Frontal cortex (tissue), 4 donors: ENCODE results near the gene FBP1. TPM values are rescaled to one million over a fixed set of nuclear protein-coding genes. Genes with fewer than 3 reads are reported as not detected.
"Not testable (repeated sequence)": the region's sequence is repeated elsewhere in the genome, so short reads cannot be mapped to it uniquely, and the experiment has no call there.

Experiments
- DNase-seq, 2 donors: peaks; one replicate each; pipeline ENCODE4 v3.0.0; 2012; ENCODE audit warnings: low spot score in 2 of 2
- FAIRE-seq: peaks from 2 replicates; lab custom pipeline; 2012; peaks lifted over from hg19 to GRCh38; lab: Jason Lieb, UNC
- total RNA-seq: library from RNA; depleted of rRNA; stranded (reverse); fragments of >200 nt; gene quantifications from one replicate; pipeline ENCODE4 v1.2.3, GENCODE V29; 2014
- donor health status: control.
- donor health status: control.
- donor health status: control.

The FBP1 gene
- total RNA-seq, 1 donor from 2014 or later, result not detected

DNA sequence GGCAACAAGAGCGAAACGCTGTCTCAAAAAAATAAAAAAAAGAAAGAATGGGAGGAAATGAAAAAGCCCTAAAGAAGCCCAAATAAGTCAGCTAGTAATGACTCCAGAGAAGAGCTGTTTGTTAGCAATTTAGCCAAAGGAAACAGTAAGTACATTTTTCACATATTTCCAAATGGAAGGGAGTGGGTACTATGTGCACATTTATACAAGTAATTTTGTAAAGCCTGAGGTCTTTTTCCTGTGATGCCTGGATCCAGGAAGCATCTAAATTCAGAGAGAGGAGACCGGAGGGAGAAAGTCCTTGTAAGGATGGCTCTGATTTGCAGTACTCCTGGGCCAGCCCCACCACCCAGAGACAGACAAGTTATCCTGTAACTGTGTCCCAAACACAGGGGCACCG, 14.7 kb downstream of the FBP1 start:
- DNase-seq, result no peak
- no peak for FAIRE-seq

DNA sequence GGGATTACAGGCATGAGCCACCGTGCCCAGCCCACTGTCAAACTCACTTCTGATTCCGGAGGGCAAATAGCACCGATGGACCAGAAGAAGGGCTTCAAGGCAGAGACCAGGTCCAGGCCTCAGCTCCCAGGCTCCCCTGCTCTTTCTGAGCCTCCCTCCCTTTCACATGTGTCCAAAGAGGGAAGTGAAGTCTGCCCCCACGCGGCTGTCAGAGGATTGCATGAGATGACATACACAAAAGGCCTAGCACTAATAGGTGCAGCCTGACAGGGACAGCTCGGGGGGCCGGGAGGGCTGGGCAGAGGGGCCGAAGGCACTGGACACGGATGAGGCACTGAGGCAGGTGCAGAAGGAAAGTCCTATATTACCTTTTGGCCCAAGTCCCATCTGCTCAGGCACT, 16.1 kb downstream of the FBP1 start:
- FAIRE-seq, result no peak
- DNase-seq, result no peak

DNA sequence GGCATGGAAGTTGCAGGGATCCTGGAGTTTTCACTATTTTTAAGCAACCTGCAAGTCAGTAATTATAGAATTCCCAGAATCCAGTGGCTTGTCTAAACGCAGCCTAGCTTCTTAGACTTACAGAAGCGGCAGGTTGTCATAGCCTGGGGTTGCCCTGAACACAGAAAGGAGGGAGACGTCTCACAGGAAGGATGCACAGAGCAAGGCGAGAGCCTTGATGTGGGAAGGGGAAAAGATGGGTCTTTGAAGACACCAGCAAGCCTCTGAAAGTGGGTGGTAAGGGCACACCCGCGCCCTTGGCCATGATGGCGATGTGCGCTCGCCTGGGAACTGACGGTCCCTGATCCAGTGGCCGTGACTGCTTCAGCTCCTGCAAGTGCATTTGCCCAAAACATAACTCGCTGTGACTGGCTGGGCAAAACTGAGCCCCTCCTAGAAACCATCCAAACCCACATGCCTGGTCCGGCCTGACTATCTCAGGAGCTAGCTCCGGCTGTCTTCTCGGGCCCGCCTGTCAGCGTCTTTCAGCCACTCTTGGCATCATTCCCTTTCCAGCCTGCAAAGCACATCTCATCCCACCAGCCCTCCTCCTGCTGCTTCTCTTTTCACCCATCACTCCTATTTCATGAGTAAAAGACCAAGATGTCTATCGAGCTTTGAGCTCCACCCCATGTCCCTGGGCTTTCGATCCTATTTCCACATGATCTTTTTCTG, 17.1 kb downstream of the FBP1 start:
- DNase-seq (no peak), FAIRE-seq (no peak)

DNA sequence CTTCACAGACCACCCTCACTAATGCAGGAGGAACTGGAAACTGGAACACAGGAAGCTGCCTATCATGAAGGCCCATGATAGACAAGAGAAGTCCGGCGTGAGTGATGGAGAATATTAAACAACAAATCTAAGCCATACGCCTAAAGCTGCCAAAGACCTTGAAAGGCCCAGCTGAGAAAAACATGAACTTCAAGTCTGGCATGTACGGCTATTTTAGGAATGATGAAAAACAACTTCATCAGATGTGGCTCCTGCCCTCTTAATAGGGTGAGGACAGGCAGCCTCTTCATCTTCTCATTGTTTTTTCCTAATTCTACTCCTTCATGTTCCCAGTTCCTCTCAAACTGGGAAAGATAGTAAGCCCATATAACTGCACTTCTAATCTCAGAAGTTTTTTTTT, 20.3 kb downstream of the FBP1 start:
- no peak for DNase-seq
- FAIRE-seq, result no peak

DNA sequence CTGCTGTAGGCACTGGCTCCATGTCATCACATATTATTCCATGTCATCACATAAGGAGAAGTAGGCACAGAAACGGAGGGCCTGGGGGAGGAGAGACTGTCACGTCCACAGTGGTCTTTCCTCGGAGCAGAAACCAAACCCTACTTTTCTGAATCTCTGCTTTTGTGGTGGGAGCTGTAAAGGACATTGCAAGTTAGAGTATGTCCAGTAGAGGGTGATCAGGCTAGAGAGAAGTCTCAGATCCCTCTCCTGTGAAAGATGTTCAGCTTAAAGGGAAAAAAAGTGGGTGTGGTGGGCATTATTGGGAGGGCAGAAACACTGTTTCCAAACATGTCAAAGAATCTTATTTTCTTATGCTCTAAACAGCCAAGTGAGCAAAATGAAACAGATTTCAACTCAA, 26.3 kb downstream of the FBP1 start:
- no peak for FAIRE-seq
- no peak for DNase-seq

DNA sequence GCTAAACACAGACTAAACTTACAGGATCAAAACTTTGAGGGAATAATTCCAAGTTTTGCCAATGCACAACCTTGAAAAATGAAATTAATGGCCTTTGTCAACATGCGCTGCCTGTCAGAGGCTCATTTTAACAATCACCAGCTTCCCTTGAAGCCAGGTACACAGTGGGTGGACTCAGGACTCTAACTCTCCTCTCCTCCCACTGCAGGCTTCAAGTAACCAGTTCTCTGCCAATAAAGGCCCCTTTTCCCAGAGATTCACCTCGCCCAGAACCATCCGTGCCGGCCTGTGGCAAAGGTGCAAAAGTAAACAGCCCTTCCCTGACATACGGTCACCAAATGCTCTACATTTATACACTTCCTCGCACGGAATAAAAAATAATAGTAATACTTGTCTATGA, 27.2 kb downstream of the FBP1 start:
- no peak for FAIRE-seq
- DNase-seq, result no peak

DNA sequence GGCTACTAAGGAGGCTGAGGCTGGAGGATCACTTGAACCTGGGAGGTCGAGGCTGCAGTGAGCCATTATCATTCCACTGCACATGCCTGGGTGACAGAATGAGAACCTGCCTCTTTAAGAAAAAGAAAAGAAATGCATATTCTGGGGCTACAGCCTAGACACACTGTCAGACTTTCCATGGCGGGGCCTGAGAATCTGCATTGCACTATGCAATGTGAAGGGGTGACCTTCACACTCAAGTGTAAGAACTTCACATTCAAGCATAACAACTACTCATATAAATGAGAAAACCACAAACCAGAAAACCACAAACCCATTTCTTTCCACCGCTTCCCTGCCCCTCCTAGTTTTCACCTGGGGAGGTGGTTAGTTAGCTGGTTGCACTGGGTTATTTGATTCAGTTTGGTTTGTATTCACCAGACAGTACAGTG, 27.7 kb downstream of the FBP1 start:
- DNase-seq, result no peak
- no peak for FAIRE-seq

DNA sequence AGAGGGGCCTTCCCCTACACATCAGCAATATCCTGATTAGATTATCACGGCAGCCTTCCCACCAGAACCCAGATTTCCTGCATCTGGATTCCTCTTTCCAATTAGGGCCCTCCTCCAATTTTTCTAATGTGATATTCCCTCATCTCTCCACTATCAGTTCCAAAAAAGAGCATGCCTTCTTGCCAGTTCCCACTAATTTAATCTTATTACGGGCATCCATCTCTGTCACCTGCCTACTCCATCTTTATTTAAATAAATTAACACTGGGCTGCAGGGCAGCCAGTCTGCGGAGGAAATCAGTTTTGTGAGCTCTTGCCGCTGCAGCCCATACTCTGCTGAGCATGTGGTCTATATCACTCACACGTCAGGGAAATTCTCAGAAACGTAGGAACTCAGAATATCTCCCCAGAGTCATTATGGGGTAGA, 29.1 kb downstream of the FBP1 start:
- DNase-seq (no peak), FAIRE-seq (no peak)

DNA sequence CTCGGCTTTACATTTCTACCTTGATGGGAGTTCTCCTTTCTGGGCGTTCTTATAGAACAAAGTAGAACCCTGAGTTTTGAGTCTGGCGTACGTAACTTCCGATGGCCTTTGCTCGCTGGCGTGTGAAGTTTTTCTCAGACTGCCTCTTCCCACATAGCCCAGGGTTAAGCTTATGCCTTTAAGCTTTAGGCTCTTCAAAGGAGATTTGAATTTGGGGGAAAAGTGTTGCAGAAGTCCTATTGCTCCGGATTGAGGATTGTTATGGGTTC, 32.0 kb downstream of the FBP1 start:
- no peak for FAIRE-seq
- DNase-seq, result no peak

DNA sequence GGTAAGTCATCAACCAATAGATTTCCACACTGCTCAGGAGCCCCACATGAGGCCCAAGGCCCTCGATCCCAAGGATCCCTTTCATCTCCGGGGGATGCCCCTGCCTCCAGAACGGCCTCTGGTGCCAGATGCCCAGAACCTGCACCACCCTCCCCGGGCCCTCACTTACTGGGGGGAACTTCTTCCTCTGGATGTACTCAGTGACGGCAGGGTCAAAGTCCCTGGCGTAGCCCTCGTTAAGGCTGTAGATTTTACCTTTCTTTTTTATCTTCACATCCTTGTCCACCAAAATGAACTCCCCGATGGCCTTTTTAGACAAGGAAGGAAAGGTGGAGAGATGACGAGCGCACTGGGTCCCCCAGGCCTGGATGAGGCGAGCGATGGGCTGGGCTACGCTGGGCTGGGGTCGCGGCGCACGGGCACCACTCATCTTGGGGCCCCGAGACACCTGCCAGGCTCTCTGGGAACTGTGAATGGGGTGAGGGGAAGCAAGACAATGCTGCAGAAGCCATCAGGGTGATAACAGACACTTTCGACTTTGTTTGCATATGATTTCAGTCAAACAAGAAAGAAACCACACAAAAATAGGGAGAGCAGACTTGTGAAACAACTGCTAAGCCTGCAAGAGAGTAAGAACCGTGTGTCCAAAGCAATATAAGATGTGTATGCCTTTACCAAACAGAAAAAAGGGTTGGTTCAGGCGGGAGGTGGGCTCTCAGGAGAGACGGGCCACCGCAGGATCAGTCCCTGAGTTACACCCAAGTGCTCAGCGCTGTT, 32.5 kb downstream of the FBP1 start:
- no peak for DNase-seq
- FAIRE-seq, result no peak

DNA sequence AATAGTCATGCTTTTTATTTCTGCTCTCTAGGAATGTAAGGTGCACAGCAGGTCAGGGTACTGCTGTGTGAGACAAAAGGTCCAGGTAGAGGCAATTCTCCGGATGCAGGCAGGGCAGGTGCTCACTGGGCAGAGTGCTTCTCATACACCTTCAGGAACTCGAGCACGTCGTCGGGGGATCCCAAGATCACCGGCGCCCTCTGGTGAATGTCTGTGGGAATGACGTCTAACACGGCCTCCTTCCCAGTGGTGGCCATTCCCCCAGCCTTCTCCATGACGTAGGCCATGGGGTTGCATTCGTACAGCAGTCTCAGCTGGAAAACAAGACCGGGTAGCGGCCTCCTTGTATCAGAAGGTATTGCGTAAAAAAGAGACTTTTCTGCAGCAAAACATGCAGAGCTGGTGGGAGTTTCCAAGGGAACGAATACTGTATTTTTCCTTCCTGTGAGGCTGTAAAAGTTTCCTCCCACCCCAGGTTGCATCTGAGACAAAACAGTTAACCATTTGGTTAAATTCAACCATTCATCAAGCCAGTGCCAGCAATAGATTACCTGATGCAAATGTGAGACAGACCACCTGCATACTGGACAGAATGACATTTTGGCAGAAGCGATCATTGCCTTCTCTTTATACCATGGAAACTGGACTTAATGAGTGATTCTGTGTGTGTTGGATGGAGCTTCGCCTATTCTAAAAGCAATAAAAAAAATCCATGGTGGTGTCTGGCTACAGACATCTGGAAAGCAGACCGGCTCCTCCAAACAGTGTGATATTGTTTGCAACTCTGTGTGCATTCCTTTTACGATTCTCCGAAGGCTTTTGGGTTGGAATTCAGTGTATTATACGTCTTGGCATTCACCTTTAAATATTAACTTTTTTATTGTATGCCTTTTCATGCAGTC, 35.8 kb downstream of the FBP1 start:
- DNase-seq (peak; percentile 44 to 82), FAIRE-seq (no peak)

DNA sequence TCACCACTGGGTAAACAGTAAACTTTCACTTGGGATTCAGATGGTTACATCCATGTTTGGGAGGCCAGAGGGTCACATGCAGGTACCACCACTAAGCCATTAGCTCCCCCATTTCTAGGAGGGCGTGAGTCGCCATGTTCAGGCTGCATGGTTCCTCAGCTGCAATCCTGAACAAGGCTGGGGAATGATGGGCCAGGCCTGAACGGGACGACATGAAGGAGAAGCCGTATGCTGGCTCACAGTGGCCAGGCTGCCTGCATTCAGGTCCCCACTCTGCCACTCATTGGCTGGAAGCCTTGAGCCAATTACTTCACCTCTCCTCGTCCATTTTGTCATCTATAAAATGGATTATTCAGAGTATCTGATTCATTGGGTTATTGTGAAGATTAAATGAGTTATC, 36.7 kb downstream of the FBP1 start:
- DNase-seq, result no peak
- no peak for FAIRE-seq

DNA sequence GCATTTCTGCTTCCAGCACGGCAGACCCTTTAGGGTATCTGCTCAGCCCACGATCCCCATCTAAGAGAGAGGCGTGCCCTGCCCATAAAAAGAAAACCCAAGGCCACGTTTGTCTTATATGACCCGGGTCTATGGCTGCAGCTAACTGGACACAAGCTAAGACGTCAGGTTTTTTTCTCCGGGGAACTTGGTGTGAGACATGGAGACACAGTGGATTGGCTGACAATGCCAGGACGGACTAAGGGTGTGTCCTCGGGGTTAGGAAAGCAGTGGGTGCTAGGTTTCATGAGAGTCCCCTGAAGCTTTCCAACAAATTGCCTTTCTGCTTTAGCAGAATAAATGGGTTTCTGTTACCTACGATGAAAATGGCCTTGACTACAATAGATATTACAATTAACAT, 38.6 kb downstream of the FBP1 start:
- FAIRE-seq, result no peak
- DNase-seq, result no peak

DNA sequence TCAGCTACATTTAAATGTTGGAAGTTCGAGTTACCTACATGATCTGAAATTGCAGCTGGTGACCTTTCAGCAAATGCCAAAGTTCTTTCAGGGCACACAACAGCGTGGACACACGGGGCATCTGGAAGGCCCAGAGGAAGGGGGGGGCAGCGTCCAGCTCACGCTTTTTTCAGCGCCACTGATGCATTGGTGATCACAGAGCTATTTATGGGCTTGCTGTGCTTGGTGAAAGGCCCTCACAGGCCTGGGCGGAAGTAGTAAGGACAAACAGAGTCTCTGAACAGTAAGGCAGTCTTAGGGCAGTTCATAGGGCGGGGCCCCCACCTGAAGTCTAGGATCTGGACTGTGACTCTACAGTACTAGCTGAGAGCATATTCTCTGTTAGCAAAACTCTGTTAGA, 39.1 kb downstream of the FBP1 start:
- DNase-seq (no peak), FAIRE-seq (no peak)

DNA sequence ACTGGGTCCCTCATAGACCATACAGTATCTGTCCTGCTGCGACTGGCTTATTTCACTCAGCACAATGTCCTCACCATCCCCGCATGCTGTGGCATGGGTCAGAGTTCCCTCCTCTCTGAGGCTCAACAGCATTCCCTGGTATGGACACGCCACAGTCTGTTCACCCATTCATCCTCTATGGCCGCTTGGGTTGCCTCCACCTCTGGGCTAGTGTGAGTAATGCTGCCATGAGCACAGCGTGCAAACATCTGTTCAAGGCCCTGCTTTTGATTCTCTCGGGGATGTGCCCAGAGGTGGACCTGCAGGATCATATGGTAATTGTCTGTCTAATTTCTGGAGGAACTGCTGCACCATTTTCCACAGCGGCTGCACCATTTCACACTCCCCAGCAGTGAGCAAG, 40.2 kb downstream of the FBP1 start:
- no peak for DNase-seq
- no peak for FAIRE-seq

DNA sequence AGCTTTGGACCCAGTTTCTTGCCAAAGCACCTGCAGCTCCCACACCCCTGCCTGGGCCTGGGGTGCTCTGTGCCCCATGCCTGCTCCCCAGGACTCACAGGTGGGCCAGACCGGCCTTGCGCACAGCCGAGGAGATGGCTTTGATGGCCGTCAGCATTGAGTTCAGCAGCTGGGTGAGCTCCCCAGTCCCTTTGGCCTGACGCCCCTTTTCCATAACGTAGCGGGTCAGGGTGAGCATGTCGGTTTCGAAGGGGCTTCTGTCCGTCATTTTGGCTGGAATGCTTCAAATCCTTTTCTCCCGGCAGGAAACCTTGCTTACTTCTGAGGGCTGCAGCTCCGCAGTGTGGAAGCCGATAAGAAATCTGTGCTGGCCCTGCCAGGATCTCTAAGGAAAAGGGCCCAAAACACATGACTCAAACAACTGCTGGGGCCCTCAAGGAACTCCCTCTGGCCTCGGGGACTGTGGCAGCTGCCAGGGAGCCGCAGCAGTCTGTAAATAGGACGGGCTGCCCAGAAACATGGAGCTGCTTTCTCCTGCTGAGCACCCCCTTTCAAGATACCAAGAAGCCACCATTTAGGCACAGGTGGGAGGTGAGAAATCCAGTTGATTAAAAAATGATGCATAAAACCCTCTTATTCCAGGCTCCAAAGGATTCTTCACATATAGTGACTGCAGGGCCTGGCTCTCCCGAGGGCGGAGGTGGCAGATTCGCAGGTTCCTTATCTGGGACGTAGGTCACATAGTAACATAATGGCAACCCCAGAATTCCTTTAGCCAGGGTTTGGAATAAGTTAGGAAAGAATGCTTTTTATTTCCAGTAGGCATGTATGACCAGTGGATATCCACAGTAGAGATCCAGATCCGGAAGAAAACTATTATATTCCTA, 45.6 kb downstream of the FBP1 start, which contains the start of gene FBP2:
TSS of gene FBP2 (minus strand) at position 366 of the 887 bp plus-strand sequence. CDS start at position 268, 98 bp downstream.
- no peak for FAIRE-seq
- DNase-seq, result no peak

DNA sequence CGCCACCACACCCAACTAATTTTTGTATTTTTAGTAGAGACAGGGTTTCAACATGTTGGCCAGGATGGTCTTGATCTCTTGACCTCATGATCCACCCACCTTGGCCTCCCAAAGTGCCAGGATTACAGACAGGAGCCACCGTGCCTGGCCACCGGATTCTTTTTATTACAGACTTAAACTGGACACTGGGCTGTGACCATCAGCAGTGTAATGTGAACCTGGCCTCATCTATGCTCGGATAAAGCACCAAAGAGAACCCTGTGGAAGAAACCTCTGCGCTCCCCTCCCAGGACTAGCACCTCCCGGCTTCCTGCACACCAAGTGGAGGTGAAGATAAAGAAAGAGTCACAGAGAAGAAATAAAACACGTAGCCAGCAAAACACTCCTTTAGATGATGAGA, 46.6 kb downstream of the FBP1 start:
- not testable (repeated sequence) for DNase-seq, FAIRE-seq

DNA sequence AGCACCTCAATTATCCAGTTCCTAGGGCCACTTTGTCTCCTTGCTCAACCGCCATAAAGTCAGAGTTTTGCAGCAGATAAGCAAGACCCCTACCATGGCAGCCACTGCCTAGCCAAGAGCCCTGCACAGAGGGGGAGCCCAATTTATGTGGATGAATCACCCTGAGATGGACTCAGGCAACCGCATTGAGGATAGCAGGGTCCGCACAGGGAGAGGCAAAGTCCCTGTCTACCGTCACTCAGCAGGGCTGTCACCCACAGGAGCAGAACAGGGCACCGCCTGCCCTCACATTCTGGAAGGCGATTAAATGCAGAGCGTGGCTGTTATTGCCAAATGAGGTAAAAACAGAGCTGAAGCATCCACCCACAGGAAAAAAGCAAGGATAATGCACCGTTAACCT, 47.4 kb downstream of the FBP1 start:
- DNase-seq (no peak), FAIRE-seq (no peak)

DNA sequence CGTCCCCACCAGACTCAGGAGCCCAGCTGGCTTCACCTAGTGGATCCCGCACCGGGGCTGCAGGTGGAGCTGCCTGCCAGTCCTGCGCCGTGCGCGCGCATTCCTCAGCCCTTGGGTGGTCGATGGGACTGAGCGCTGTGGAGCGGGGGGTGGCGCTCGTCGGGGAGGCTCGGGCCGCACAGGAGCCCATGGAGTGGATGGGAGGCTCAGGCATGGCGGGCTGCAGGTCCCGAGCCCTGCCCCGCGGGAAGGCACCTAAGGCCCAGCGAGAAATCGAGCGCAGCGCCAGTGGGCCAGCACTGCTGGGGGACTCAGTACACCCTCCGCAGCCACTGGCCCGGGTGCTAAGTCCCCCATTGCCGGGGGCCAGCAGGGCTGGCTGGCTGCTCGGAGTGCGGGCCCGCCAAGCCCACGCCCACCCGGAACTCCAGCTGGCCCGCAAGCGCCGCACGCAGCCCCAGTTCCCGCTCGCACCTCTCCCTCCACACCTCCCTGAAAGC, 48.2 kb downstream of the FBP1 start:
- FAIRE-seq, DNase-seq: not testable (repeated sequence)
